Measurements from ENCODE around the gene NEU3.
"Not testable (repeated sequence)": the region's sequence is repeated elsewhere in the genome, so short reads cannot be mapped to it uniquely, and the experiment has no call there.

- not testable (repeated sequence) for TF ChIP-seq EZH2 (IDR thresholded peaks at IDR 0.05; ENCODE audit: low read depth); CTCF (conservative IDR thresholded peaks at IDR 0.05)
Observed at GRCh38 chr11:75049501-75050266, 61.0 kb downstream of the NEU3 start.

Data from PC-9 (cell line).